Suppressor macrophage treated with lipopolysaccharide for 4 hours (primary cell): Measurements from ENCODE around the gene SERPINB12.

Experiments used
- DNase-seq: peaks from one replicate; pipeline ENCODE4 v3.0.0-alpha.2; 2020

SERPINB12 gene

GRCh38 chr18:63551769-63552168, 9.6 kb downstream of the SERPINB12 start:
- no peak for DNase-seq

GRCh38 chr18:63552581-63552980, 10.4 kb downstream of the SERPINB12 start:
- no peak for DNase-seq

- DNase-seq = peak; percentile 77
These were observed 10.9 kb downstream of the SERPINB12 start for GRCh38 chr18:63553081-63553480.

DNA sequence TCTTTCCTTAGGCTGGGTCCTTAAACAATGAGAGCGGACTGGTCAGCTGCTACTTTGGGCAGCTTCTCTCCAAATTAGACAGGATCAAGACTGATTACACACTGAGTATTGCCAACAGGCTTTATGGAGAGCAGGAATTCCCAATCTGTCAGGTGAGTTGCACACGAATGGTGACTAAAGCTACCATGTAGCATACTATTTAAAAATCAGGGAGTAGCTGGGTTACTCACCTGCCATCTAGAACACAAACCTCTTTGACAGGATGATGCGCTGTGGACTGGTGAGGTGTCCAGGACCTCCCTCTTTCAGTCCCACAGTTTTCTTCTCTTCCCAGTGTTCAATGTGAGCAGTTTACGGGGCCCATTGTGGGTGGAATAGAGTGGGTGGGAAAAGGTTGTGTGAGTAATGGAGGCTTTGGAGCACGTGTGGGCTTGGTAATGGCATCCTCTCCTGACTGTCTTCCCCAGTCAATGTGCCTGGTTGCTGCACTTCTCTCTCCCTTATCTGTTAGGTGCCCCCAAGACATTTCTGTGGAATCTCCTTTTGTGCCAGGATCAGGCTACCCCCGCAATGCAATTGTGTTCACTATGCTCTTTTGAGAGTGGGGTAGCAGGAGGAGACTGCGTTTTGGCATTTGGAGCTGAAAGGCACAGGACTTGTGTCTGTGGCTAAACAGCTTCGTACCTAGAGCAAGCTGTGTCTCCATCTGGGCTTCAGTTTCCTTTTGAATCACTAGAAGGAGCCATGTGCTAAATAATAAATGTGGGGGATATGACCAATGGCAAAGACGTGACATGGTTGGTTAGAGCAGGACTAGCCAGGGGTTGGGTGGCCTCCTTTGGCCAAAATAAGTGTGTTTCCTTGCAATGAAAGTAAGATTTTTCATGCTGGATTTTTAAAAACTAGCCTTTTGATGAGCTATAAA, 17.7 kb downstream of the SERPINB12 start:
- DNase-seq = no peak

- peak; percentile 19 for DNase-seq
These were observed 20.1 kb downstream of the SERPINB12 start for GRCh38 chr18:63562284-63562683.

- no peak for DNase-seq
These were observed 21.9 kb downstream of the SERPINB12 start for GRCh38 chr18:63564021-63564420.

DNA sequence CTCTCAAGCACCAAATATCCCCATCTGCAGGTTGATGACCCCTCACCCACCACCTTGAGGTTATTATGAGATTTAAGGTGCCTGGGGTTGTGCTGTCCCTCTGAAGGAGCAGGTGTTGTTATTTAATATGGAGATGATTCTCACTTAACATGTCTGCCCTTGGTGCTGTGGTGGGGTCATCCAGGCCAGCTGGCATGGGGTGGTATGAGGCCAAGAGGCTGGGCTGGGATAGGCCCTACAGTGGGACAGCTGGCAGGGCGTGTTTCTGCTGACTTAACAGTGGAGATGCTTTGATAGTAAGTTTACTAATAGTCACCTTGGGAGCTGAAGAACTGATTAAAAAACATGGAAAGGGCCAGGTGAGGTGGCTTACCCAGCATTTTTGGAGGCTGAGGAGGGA, 22.4 kb downstream of the SERPINB12 start:
- DNase-seq = no peak

- no peak for DNase-seq
These were observed 25.1 kb downstream of the SERPINB12 start for GRCh38 chr18:63567276-63567675.

DNA sequence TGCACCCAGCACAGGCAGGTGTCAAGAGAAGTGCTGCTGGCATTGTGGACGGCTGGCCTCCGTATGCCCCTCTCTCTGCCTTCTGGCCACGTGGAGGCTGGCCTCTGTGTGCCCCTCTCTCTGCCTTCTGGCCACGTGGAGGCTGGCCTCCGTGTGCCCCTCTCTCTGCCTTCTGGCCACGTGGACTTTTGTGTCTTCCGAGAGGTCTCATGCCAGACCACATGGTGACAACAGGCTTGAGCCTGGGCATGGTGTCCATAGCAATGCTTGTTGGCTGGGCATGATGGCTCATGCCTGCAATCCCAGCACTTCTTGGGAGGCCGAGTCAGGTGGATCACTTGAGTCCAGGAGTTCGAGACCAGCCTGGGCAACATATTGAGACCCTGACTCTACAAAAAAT, 25.7 kb downstream of the SERPINB12 start:
- DNase-seq = no peak

DNA sequence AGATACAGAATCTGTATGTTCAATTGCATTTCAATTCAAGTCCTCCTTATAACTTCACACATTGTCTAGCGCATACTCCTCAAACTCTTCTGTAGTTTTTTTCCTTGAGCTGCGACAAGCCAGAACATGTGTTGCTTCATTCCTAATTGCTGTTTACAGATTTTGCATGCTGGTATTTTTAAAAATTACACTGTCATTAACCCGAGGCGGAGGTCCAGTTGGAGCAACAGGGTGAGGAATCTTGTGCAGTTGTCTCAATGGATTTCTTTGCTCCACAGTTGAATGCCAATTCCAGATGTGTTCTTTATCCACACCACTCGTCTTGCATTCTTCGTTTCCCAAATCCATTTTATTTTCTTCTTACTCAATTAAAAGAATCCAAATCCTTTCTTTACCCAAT, 28.6 kb downstream of the SERPINB12 start:
- DNase-seq = no peak

DNA sequence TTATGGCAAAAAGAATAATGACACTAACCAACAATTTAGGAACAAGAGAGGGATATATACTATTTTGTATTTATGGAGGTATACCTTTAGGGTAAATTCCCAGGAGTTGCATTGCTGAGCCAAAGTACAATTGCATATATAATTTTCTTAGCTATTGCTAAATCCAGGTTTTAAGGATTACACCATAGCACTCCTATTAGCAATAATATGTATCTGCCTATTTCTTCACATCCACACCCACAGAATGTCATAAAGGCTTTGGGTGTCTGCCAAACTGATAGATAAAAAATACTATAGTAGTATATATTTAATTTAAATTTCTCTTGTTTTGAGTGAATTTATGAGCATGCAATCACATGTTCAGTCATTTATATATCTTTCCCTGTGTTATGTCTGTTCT, 33.5 kb downstream of the SERPINB12 start:
- peak; percentile 61 for DNase-seq

DNA sequence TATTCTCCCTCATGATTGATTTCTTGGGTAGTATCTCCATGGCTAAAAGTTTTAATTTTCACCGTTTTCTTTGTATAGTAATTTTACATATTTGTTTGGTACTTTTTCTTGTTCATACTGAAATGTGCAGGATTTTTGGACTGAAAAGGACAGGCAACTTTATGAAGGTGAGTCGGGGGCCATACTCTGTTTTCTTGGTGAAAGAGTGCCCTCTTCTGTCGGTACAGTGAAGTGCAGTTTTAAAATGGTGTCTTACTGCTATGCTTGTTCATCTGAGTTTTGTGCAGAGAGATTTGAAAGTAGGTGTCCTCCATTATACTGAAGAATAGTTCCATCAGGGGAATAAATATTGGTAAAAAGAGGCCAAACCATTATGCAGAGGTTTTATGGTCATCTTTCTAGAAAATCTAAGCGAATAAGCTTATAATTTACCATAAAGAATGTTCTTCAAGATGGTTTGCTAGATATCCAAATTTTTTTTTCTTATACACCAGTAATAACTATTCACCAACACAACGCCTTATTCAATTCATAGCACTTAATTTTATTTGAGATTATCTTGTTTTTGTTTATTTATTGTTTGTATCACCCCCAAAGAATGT, 36.3 kb downstream of the SERPINB12 start:
- peak; percentile 56 for DNase-seq

GRCh38 chr18:63579616-63580015, 37.4 kb downstream of the SERPINB12 start:
- peak; percentile 67 for DNase-seq

GRCh38 chr18:63585988-63586387, 43.8 kb downstream of the SERPINB12 start:
- no peak for DNase-seq

GRCh38 chr18:63586431-63586830, 44.3 kb downstream of the SERPINB12 start:
- no peak for DNase-seq

GRCh38 chr18:63586966-63587365, 44.8 kb downstream of the SERPINB12 start, which contains the start of gene SERPINB13:
SERPINB13 (plus strand) TSS chr18:63587343; CDS start chr18:63588668, 1,325 bp downstream.
- DNase-seq = no peak

DNA sequence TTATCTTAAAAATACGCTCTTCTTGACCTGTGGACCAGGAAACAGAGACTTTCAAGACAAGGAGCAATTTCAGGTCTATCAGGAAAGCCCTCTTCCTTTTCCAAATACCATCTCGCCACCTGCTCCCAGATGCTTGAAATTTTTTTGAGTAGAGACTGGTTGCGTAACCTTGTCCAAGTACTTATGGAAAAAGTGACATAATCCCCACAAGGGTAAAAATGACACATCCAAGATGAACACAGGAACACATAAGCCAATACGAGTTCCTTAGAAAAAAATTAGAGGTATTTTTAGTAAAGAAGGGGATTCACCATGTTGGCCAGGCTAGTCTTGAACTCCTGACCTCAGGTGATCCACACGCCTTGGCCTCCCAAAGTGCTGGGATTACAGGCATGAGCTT, 46.7 kb downstream of the SERPINB12 start:
- peak; percentile 36 for DNase-seq

- peak; percentile 90 for DNase-seq
These were observed 48.2 kb downstream of the SERPINB12 start for GRCh38 chr18:63590373-63590772.

DNA sequence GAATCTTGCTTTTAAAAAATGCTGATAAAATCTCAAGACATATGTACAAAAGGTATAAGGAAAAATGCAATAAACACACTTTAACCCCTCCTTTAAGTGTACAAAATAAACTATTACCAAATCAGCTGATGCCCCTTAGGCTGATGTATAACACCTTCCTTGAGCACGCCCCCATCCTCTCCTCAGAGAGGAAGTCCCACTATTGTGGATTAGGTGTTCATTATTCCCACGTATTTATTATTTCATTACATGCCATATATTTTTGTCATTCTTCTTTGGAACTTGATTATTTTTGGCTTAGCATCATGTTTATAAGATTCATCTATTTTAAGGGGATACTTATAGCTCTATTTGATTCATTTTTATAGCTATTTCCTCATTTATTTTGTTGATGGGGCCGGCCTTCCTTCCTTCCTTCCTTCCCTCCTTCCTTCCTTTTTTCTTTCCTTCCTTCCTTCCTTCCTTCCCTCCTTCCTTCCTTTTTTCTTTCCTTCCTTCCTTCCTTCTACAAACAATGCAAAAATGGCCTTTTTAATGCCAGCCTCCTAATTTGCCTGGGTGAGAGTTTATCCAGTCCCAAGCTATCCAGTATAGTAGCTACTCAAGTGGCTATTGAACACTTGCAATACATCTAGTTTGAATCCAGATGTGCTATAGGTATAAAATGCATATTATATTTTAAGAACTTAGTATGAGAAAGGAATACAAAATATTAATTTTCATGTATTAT, 49.0 kb downstream of the SERPINB12 start:
- no peak for DNase-seq

DNA sequence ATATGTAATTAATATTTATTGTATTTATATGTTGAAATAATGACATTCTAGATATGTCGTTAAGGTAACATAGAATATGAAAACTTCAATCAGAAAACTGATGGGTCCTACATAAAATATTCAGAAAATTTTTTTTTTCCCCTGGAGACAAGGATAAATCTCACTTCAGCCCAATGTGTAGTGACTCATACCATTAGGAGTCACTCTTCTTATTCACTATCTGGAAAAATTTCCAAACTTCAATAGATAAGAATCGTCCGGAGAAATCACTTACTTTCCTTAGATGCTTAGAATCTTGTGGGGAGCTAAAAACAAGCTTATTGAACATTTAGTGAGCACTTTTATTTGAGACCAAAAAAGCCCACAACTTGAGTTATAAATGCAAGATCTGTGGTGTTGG, 49.6 kb downstream of the SERPINB12 start:
- DNase-seq = no peak

GRCh38 chr18:63592471-63592870, 50.3 kb downstream of the SERPINB12 start:
- DNase-seq = no peak

- DNase-seq = no peak
These were observed 54.8 kb downstream of the SERPINB12 start for GRCh38 chr18:63596964-63597363.

- no peak for DNase-seq
These were observed 61.2 kb downstream of the SERPINB12 start for GRCh38 chr18:63603355-63603754.

DNA sequence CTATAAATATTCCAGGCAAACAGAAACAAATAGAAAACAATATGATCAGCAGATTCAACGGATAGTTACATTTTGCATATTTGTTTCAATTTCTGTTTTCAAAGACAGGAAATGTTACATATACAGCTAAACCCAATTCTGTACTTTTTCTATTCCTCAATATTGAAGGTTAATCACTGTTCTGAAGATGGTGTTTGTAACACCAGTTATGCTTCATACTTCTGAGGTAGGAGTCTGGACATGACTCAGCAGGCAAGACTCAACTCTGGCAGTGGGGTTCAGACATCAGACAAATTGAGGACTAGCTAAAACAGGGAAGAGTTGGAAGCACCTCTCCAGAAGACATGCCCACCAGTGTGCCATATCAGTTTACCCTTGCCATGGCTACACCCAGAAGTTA, 61.6 kb downstream of the SERPINB12 start:
- DNase-seq = peak; percentile 78
